ENCODE data around the gene NPTN.
A peak's percentile ranks its signal among the peaks of the same experiment; 100 is the strongest.
"Not testable (repeated sequence)": the region's sequence is repeated elsewhere in the genome, so short reads cannot be mapped to it uniquely, and the experiment has no call there.

The NPTN gene

DNA sequence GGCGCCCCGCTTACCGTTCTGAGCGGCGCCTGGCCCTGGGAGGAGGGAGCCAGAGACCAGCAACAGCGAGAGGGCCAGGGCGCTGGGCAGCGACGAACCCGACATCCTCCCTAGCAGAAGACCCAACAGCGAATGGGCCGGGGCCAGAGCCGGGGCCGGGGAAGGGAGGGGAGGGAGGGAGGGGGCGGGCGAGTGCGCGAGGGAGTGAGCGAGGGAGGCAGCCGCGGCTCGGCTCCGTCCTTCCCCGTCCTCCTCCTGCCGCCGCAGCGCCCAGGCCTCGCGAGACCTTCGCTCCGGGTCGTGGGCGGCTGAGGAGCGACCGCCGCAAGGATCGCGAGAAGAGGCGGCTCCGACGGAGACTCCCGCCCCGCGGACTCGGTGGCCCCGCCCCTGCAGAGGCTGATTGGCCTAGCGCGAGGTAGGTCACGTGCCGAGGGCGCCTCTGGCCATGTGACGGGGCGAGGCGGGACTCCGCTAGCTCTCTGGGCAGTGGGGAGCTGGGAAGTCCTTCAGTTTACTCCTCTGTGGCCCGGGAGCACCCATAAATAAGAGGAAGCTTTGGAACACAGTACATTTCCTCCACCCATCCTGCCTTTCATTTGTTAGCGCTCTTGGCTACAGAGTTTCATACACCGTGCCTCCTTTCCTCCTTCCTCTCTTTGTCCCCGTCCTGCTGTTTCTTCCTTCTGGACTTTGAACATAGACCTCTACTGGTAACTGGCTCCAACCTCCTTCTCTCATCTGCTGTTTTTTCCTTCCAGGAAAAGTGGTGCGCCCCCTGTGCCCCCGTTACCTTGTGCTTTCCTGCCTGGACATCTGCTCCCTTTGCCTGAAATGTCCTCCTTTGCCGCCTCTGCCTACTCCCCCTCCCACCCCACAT lies at the start of gene NPTN:
Gene NPTN, minus strand, starts transcription at position 279 of the 880 bp plus-strand sequence. Its CDS starts 174 bp downstream, at position 105.
- peak; percentile 99 for DNase-seq
- in situ Hi-C loops (cut with MboI; ENCODE audit: low pct_unique_long_range_greater_than_20kb, low sequenced_read_pairs), result no loop called here

DNA sequence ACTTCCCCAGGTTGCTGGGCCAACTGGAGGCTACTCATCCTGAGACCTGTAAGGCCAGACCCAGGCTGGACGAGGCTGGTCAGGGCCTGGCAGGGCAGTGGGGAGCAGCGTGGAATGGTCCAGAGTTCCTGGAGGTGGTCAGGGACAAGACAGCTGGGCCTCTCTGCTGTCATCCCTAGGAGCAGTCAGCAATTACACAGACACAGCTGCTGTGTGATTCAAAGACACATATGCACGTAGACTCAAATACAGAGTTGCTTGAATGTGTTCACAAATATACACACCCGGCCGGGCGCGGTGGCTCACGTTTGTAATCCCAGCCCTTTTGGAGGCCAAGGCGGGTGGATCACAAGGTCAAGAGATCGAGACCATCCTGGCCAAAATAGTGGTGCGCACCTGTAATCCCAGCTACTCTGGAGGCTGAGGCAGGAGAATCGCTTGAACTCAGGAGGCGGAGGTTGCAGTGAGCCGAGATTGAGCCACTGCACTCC lies 49.5 kb upstream of the NPTN start:
- in situ Hi-C loops (cut with MboI; ENCODE audit: low pct_unique_long_range_greater_than_20kb, low sequenced_read_pairs), result no loop called here

DNA sequence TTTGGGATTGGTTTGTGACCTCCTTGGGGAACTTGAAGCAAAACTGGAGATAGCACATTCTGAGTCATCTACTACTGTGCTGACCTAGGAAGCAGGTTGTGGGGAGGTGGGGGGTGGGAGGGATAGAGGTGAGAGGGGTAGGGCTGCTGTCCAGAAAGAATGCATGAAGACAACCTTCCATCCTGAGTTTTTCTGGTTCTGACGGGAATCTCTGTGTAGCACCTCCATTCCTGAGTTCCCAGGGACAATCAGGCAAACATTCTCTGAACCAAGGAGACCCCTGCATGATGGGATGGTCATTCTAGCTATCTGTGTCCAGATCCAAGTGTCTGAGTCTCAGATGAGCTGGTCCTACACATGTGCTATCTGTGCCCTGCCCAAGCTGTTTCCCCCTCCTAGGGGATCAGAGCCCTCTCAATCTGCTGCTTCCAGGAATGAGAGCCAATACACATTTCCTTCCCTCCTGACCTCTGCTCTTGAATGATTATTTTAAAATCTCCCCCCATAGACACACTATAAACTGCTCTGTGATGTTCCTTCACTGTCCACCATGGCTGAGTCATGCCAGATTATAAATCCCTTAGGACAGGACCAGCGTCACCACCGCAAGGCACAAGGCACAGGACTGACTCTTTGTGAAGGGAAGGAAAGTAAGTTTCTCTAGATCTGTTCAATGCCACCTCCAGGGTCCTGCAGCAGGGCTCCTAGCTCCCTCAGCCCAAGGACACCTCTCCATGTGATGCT lies 48.8 kb upstream of the NPTN start:
- DNase-seq, result no peak
- in situ Hi-C loops (cut with MboI; ENCODE audit: low pct_unique_long_range_greater_than_20kb, low sequenced_read_pairs), result no loop called here

More for the DNA sequence above, 49.5 kb upstream of the NPTN start:
- DNase-seq, result no peak

DNA sequence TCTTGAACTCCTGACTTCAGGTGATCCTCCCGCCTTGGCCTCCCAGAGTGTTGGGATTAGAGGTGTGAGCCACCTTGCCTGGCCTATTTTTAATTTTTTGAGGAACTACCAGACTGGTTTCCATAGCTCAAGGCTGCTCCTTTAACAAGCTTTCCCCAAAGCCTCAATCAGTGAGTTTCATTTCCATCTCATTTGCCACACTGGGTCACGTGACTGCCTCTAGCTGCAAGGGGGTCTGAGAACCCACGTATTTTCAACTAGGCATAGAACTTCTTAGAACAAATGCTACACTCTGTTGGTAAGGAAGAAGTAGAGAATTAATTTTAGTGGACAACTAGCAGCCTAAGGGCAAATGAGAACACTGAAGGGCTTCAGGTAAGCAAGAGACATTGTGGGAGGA lies 47.9 kb upstream of the NPTN start:
- no peak for DNase-seq
- in situ Hi-C loops (cut with MboI; ENCODE audit: low pct_unique_long_range_greater_than_20kb, low sequenced_read_pairs), result no loop called here

DNA sequence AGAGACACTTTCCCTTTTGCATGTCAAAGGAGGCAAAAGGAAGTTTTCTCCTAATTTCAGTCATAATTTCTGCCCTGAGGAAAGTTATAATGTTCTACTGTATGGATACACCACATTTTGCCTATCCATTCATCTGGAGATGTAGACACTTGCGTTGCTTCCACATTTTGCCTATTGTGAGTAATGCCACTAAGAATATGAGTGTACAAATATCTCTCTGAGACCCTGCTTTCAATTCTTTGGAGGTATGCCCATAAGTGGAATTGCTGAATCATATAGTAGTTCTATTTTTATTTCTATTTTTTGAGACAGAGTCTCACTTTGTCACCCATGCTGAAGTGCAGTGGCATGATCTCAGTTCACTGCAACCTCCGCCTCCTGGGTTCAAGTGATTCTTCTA lies 47.4 kb upstream of the NPTN start:
- in situ Hi-C loops (cut with MboI; ENCODE audit: low pct_unique_long_range_greater_than_20kb, low sequenced_read_pairs), result no loop called here
- no peak for DNase-seq

DNA sequence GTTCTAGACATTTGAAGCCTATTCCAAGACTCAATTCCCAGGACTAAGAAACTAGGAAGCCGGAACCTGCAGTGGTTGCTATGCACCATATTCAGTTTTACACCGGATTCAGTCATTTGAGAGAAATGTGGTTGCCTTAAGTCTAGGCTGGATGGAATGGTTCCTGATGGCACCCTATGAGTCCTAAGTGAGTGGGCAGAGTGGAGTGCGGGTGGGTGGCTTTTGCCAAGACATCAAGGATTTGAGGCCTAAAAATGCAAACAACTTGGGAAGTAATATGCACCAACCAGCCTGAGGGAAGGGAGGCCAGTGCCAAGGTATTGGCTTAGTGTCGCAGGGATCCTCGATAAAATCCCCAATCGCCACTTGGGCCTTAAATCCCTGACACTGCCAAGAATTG lies 46.8 kb upstream of the NPTN start:
- no peak for DNase-seq
- in situ Hi-C loops (cut with MboI; ENCODE audit: low pct_unique_long_range_greater_than_20kb, low sequenced_read_pairs), result no loop called here

DNA sequence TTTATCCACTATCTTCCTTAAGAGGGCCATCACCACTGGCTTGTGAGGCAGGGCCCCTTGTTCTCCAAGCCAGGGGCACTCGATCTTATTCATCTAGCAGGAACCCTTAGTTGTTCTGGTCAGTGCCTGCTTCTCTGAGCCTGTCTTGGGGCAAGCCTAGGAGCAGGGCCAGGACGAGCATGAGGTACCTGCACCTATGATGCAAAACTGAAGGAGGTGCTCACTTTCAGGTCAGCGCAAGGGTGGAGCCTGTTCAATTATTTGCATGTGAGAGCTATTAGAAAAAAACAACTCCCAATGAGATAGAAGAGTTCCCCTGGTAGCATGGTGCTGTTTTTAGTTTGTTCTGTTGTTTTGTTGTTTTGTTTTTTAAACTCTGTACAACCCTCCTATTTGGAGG lies 46.0 kb upstream of the NPTN start:
- no peak for DNase-seq
- in situ Hi-C loops (cut with MboI; ENCODE audit: low pct_unique_long_range_greater_than_20kb, low sequenced_read_pairs), result no loop called here

DNA sequence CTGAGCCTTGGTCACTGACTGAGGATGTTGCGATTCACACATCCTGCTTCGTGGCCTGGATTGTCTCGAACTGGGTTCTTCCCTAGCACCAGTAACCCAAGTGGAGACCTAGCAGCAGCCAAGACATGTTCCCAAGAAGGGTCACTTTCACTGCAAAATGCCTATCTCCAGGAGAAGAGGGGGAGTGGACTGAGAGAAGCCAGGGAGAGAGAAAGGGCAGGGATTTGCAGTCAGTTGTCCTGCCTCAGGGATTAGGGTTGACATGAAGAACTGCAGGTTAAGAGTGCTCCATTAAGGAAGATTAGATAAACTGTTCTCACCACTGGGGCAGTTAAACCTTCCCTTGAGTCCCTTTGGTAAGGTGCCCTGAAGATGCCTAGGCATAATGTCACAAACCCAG lies 45.3 kb upstream of the NPTN start:
- DNase-seq, result no peak
- in situ Hi-C loops (cut with MboI; ENCODE audit: low pct_unique_long_range_greater_than_20kb, low sequenced_read_pairs), result no loop called here

DNA sequence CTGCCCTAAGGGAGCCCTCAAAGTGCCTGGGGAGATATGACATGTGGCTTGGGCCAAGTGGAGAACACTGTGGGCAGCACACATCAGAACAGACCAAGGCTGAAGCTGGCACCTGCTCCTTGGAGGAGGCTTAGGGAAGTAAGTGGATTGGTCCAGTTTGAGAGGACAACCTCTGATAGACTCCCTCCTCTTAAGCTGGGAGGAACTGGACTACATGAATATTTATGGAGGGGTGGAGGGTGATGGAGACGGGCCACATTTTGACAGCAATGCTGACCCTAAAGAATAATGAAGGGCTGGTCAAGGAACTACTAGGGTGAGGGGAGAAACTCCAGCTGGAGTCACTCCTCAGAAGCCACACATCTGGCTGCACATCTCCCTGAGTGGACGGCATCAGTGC lies 44.5 kb upstream of the NPTN start:
- no peak for DNase-seq
- in situ Hi-C loops (cut with MboI; ENCODE audit: low pct_unique_long_range_greater_than_20kb, low sequenced_read_pairs), result no loop called here

DNA sequence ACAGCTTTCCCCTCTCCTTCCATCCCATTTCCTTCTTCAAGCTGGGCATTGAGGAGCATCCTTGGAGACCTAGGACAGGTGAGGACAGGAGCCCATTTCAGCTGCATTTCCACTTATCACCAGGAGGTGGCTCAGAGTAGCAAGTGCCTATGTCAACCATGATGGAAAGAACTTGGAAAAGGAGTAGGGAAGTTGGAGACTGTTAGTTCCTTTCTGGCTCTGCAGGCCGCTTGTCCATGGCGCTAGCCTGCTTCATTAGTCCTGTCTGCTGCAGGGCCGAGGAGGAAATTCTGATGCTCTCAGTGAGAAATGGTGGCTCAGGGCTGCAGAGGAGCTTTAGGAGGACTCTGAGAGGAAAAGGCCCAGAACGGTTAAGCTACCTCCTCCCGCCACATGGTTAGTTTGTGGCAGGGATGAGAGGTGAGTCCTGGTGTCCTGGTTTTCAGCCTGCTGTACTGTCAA lies 44.0 kb upstream of the NPTN start:
- in situ Hi-C loops (cut with MboI; ENCODE audit: low pct_unique_long_range_greater_than_20kb, low sequenced_read_pairs), result no loop called here
- DNase-seq, result peak; percentile 82

DNA sequence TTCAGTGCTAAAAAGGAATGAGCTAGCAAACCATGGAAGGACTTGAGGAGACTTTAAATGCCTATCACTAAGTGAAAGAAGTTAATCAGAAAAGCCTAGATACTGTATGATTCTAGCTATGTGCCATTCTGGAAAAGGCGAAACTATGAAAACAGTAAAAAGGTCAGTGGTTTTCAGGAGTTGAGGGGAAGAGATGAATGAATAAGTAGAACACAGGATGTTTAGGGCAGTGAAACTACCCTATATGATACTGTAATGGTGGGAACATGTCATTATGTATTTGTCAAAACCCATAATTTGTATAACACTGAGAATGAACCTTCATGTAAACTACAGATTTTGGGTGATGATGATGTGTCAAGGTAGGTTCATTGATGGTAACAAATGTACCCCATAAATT lies 41.4 kb upstream of the NPTN start:
- in situ Hi-C loops (cut with MboI; ENCODE audit: low pct_unique_long_range_greater_than_20kb, low sequenced_read_pairs), result no loop called here
- no peak for DNase-seq

DNA sequence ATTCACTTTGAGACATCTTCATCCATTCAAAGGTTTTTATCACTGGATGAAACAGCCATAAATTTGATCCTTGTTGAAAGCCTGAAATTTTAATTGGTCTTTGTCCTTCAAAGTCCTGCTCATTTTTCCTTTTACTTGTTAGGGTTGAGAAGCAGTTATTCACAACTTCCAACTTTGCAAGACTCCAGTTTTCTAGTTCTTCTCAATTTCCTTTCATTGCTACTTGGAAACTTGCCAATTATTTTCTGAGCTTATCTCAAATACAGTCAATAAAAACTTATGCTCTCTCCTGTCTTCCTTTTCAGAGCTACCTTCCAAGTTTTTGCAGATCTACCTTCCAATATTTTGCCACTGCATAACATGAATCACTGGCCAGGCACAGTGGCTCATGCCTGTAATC lies 27.3 kb upstream of the NPTN start:
- in situ Hi-C loops (cut with MboI; ENCODE audit: low pct_unique_long_range_greater_than_20kb, low sequenced_read_pairs), result no loop called here
- DNase-seq, result no peak

DNA sequence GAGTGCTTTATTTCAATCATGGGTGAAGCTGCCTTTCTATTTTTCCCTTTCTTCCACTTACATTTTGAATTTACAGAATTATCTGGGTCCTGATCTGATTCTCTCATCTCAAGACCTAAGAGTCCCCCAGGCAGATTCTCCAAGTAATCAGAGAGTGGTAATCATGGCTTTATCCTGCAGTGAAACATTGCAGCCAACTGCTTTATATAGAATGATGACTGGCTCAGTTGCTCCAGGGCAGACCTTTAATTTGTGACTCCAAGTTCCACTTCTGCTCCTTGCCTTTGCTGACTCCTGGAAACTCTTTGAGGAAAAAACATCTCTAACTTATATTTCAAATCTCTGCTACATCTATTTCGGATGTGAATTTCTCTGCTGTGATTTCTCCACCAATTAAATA lies 25.5 kb upstream of the NPTN start:
- DNase-seq, result no peak
- in situ Hi-C loops (cut with MboI; ENCODE audit: low pct_unique_long_range_greater_than_20kb, low sequenced_read_pairs), result no loop called here

DNA sequence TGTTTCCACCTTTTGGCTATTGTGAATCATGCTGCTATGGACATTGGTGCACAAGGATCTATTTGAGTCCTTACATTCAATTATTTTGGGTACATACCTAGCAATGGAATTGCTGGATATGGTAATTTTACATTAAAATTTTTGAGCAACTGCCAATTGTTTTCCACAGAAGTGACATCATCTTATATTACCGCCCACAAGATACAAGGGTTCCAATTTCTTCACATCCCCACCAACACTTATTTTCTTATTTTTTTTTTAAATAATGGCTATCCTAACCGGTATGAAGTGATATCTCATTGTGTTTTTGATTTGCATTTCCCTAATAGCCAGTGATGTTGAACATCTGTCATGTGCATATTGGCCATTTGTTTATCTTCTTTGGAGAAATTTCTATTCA lies 22.5 kb upstream of the NPTN start:
- in situ Hi-C loops (cut with MboI; ENCODE audit: low pct_unique_long_range_greater_than_20kb, low sequenced_read_pairs), result no loop called here

DNA sequence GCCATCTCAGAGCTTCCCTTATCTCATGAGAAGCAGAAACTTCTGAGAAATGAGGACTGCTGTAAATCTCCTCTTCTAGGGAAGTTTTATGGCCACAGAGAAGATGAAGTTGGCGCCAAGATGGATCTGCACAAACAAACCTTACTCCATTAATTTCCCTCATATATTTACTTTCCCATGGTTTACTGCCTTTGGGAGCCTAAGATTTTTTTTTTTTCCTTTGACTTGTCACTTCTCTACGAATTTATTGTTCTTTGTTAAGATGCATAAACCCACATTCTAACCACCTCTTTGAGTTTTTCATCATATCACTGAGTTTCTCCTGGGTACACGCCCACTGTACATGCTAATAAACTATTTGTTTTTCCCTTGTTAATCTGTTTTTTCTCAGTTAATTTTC lies 21.5 kb upstream of the NPTN start:
- in situ Hi-C loops (cut with MboI; ENCODE audit: low pct_unique_long_range_greater_than_20kb, low sequenced_read_pairs), result no loop called here
- no peak for DNase-seq

More for the DNA sequence above, 22.5 kb upstream of the NPTN start:
- DNase-seq, result no peak

DNA sequence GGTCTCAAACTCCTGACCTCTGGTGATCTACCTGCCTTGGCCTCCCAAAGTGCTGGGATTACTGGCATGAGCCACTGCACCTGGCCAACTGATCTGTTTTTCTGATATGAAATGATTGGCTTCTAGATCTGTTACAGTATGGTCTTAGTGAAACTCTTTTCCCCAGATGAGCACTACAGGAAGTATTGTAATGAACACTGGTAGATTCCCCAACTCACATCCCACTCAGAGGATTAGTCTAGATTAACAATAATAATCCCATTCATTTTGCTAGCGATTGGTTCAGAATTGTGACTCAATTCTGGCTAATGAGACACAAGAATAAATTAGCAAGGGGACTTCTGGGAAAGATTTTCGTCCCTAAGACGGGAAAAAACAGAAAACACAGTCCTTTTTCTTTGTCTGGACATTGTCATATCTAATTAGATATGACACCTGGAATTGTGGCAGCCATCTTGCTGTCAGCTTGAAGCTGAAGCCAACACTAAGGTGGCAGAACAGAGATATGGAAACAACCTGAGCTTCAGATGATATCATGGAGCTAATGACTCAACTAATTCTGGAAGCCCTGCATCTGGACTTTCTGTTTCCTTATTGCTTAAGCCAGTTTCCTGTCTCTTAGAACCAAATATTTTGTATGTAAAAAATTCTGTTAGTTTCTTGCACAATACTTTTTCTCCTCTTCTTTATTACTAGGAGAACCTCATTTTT lies 17.4 kb upstream of the NPTN start:
- in situ Hi-C loops (cut with MboI; ENCODE audit: low pct_unique_long_range_greater_than_20kb, low sequenced_read_pairs), result no loop called here
- DNase-seq, result peak; percentile 25

DNA sequence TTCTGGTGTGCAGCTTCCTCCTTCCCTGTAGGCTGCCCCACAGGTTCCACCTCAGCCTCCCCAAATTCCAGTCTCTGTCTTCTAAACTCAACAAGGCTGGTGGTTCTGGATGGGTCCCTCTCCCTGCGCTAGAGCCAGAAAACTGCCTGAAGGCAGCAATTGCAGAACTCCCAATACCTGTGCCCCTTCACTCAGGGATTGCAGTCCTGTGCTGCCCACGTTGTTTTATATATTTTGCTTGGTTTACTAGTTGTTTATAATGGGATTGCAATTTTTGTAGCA lies 14.8 kb upstream of the NPTN start:
- in situ Hi-C loops (cut with MboI; ENCODE audit: low pct_unique_long_range_greater_than_20kb, low sequenced_read_pairs), result no loop called here
- no peak for DNase-seq

DNA sequence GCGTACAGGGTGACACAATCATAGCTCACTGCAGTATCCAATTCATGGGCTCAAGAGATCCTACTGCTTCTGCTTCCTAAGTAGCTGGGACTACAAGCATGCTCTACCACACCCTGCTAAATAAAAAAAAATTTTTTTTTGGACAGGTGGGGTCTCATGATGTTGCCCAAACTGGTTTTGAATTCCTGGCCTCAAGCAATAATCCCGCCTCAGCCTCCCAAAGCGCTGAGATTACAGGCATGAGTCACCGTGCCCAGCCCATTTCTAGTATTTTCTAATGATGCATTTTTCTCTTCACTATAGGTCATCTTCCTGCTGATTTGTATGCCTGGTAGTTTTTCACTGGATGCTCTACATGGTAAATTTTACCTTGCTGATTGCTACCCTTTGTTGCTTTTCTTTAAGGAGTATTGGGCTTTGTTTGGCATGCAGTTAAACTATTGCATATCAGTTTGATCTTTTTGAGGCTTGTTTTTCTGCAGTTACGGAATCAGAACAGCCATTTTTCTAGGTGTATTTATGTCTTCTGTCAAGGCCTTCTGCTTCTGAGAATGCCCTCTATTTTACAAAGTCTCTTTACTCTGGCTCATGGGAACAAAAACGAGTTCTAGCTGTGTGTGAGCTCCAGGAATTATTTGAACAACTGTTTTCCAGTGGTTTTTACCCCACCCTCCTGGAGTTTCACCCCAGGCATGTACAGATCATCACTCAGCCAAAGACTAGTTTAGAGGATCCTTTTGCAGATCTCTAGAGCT lies 14.2 kb upstream of the NPTN start:
- DNase-seq, result no peak
- in situ Hi-C loops (cut with MboI; ENCODE audit: low pct_unique_long_range_greater_than_20kb, low sequenced_read_pairs), result no loop called here

DNA sequence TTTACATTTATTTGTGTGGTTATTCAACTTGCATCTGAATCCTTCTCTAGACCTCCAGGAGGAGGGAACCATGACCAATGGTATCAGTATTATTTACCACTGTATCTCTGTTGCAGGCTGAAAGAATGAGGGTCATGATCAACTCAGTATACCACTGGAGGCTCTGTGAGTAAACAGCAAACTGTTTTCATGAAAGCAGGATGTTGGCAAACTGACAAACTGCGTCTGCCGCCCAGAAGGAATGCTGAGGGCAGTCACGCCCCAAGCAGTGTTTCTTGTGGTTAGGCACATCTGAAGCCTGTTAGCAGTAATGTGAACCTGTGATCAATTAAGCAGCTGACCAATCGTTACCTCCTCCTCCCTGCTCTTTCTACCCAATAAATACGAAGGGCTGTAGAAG lies 6.3 kb upstream of the NPTN start:
- DNase-seq; in situ Hi-C loops (cut with MboI; ENCODE audit: low pct_unique_long_range_greater_than_20kb, low sequenced_read_pairs): not testable (repeated sequence)
